GM21717 (cell line): ENCODE data around the gene B9D2.
"Not testable (repeated sequence)": the region's sequence is repeated elsewhere in the genome, so short reads cannot be mapped to it uniquely, and the experiment has no call there.

Experiments
- ATAC-seq: cut with Tn5 transposase; IDR thresholded peaks from one replicate; pipeline ENCODE4 v1.9.1; 2021; ENCODE audit warnings: mild to moderate bottlenecking, moderate library complexity; ENCODE audit not compliant: unreplicated experiment

B9D2 gene

DNA sequence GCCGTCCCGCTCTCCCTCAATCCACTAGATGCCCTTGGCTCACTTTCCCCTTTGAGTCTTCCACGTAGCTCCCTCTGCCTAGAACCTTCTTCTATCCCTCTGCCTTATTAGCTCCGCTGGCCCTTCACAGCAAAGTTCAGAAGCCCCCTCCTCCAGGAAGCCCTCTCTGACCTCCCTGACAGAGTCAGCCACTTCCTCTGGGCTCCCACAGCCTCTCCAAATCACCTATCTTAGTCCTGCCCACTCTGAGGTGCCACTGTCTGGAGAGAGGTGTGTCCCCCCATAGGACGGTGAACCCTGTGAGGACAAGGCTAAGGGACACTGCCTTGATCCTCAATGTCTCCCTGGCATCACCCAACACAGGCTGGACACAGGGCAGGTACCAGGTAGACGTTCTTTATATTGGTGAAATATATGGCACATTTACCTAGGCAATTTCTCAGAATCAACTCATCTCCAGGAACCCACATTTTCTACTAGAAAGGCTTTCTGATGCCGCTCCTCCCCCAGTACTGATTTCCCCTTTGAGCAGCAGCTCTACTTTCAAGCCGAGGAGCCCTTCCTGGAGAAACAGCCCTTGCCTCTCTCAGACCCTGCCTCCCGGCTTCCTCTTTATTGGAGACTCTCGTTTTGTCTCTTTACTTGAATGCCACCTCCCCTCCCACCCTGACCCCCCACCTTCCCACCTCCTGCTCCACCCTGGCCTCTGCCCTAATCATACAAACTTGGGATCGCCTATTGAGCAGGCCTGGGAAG, 6.8 kb downstream of the B9D2 start:
- no peak for ATAC-seq

DNA sequence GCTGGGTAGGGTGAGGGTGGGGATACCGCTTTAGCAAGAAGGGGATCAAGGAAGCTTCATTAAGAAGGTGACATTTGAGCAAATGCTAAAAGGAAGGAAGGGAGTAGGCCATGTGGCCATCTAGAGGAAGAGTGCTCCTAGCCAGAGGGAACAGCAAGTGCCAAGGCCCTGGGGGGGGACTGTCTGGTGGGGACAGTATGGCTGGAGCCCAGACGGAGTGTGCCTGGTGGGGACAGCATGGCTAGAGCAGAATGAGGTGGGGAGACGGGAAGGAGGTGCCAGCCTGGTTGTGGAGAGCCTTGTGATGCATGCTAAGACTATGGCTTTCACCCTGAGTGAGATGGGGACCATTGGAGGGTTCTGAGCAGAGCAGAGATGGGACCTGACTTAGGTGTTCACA, 8.1 kb downstream of the B9D2 start:
- ATAC-seq, result no peak

DNA sequence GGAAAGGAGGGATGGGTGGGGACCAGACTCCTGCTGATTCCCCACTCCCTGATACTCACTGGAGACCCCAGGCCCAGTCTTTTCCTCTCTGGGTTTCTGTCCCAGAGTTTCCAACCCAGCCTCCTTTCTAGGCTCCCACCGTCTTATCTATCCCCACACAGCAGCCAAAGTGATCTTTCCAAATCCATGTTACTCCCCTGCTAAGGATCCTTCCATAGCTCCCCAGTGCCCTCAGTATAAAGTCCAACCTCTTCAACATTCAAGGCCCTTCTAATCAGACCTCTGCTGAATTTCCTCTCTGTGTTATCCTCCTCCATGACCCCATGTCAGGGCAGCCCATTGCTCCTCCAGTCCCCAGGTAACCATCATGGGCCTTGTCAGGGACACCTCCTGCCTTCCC, 8.9 kb downstream of the B9D2 start:
- ATAC-seq, result no peak

DNA sequence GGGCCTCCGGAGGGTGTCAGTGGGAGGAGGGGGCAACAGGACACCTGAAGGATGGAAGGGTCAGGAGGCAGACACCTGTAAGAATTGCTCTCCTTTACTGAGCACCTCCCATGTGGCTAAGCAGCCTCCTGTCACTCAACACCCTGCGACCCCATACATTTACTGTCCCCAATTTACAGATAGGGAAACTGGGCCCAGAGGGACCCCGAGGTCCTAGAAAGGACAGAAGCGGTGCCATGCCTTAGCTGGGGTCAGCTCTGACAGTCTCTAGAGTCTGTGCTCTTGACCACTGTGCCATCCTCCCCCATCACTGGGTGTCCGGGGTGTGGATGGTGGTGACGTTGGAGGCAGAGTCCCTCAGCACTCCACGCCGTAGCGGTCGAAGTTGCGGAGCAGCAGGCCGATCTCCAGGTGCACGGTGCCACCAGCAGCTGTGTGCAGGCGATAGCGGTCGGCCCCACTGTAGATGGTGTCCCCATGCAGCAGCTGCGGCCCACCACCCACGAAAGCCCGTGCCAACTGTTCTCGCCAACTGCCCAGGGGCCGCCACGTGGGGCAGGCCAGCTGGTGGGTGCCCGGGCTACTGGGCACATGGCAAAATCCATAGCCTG, 9.5 kb downstream of the B9D2 start:
- ATAC-seq, result peak; percentile 13

DNA sequence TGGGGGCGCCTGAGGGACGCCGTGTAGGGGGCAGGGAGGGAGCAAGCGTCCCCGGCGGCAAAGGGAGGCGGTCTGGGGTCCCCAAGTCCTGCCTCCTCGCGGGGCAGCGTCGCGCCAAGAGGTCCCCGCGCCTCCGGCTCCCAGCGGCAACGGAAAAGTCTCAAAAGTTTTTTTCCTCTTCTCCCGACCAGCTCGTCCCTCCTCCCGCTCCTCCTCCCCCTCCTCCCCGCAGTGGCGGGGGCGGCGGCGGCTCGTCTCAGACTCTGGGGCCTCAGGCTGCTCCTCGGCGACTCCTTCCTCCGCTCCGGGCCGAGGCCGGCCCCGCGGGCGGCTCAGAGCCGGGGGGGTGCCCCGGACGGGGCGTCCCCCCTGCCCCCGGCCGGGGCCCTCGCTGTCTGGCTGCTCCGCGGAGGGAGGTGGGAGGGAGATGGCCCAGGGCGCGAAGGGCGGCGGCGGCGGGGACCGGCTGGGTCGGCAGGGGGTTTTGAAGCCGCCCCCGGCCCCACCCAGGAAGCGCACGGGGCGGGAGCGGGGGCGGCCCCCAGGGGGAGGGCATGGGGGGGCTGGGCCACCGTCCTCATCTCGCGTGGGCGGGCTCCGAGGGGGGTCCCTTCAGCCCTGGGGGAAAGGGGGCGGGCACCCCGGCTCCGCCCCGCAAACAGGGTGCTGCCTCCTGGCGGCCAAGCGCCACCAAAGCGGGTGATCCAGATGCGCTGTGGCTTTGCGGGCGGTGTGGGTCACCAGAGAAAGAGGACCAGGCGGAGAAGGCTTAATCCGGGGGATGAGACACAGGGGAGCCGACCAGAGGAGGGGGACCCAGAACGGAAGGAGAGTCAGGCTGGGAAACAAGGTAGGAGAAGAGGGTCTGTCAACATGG, 10.2 kb downstream of the B9D2 start, which contains the start of gene TGFB1:
Gene TGFB1 (minus strand): TSS at position 457 of the 877 bp plus-strand sequence. CDS start 878 bp downstream, outside the sequence.
- ATAC-seq, result peak; percentile 34

DNA sequence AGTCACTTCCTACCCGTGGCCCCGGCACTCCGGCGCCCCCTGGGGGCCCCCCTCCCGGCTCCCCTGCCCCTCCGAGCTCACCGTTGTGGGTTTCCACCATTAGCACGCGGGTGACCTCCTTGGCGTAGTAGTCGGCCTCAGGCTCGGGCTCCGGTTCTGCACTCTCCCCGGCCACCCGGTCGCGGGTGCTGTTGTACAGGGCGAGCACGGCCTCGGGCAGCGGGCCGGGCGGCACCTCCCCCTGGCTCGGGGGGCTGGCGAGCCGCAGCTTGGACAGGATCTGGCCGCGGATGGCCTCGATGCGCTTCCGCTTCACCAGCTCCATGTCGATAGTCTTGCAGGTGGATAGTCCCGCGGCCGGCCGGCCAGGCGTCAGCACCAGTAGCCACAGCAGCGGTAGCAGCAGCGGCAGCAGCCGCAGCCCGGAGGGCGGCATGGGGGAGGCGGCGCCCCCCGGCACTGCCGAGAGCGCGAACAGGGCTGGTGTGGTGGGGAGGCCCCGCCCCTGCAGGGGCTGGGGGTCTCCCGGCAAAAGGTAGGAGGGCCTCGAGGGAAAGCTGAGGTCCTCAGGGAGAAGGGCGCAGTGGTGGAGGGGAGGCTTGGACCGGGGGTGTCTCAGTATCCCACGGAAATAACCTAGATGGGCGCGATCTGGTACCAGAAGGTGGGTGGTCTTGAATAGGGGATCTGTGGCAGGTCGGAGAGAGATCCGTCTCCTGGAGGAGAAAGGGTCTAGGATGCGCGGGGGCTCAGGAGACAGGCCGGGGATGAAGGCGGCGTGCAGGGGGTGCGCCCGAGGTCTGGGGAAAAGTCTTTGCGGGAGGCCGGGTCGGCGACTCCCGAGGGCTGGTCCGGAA, 11.1 kb downstream of the B9D2 start:
- no peak for ATAC-seq

DNA sequence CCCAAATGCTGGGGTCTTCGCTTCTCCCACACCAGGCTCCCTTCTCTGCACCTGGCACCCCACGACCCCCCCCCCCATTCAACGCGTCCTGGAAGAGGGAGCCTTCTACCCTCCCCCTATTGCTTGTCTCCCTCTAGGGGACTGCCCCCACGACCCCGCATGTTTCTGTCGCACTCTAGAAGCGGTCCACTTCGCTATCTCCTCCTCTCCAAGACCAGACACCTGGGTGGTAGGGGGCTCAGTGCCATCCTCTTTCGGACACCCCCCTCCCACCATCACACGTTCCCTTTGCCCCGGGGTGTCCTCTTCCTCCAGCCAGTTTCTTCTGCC, 11.7 kb downstream of the B9D2 start:
- ATAC-seq, result no peak

DNA sequence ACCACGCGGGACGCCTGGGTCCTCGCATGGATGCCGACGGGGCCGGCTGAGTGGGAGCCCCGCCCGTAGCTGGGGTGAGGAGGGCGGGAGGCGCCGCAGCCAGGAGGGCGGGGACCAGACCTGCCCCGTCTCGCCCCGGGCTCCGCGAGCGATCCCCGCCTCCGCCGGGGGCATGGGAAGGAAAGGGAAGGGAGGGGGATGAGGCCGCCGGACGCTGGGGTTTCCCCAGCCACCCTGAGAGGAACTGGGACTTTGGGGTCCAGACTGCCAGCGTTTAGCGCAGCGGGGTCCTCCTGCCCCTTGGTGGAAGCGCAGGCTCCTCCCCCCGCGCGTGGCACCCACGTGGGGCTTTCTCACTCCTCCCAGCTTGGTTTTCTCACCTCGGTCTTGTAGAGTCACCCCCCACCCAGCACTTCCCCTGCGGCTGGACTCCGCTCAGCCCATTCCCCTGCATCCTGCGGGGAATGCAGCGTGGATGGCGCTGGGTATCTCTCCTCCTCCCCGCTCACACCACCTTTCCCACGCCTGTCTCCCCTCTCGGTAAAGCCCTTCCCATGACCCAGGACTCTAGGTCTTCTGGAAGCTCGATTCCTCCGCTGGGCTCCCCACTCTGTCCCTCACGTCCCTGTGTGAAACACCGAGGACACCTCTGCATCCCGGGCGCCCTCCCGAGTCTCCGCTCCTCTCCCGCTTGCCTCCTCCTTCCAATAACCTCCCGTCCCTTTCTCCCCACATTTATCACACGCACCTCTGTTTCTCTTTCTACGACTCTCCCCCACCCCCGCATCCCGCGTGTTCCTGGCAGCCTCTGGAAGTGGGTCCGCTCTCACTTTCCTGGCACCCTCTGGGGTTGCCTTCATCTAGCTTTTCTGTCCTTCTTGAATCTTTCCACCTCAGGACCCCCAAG, 12.4 kb downstream of the B9D2 start:
- no peak for ATAC-seq

DNA sequence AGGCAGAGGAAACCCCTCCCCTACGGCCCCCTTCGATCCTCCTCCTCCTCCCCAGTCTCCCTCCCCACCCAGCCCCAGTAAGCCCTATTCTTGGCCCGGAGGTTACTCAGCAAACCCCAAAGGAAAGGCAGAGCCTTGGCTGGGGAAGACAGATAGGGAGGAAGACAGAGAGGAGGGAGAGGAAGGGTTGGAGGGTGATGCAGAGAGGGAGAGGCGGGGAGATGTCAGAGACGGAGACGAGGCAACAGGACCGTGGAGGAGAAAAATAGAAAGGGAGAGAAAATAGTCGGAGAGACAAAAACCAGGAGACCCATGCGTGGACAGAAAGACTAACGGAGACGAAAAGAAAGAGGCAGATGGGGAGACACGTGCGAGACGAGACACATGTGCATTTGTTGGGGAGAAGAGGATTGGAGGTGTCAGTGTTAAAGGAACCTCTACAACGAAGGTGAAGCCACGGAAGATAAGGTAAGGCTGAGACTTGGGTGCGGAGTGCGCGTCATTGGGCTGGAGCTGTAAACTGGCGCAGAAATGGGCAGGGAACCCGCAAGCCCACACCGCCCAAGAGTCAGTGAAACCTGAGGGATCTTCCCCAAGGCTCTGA, 13.1 kb downstream of the B9D2 start:
- ATAC-seq, result no peak

DNA sequence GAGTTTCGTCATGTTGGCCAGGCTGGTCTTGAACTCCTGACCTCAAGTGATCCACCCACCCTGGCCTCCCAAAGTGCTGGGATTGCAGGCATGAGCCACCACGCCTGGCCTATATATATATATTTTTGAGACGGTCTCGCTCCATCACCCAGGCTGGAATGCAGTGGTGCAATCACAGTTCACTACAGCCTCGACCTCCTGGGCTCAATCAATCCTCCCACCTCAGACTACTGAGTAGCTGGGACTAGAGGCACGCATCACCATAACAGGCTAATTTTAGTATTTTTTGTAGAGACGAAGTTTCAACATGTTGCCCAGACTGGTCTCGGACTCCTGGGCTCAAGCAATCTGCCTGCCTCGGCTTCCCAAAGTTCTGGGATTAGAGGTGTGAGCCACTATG, 17.0 kb downstream of the B9D2 start:
- not testable (repeated sequence) for ATAC-seq

DNA sequence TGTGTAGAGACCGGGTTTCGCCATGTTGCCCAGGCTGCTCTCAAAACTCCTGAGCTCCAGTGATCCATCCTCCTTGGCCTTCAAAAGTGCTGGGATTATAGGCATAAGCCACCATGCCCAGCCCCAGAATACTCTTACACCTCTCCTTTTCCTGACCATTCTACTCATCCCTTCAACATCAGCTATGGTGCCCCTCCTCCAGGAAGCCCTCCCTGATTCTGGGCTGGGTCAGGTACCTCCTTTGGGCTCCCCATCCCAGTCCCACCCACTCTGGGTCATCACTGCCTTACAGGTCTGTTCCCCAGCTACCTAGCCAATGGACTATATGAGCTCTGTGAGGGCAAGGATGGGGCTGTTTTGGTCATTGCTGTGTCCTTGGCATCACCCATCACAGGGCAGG, 19.8 kb downstream of the B9D2 start:
- no peak for ATAC-seq

DNA sequence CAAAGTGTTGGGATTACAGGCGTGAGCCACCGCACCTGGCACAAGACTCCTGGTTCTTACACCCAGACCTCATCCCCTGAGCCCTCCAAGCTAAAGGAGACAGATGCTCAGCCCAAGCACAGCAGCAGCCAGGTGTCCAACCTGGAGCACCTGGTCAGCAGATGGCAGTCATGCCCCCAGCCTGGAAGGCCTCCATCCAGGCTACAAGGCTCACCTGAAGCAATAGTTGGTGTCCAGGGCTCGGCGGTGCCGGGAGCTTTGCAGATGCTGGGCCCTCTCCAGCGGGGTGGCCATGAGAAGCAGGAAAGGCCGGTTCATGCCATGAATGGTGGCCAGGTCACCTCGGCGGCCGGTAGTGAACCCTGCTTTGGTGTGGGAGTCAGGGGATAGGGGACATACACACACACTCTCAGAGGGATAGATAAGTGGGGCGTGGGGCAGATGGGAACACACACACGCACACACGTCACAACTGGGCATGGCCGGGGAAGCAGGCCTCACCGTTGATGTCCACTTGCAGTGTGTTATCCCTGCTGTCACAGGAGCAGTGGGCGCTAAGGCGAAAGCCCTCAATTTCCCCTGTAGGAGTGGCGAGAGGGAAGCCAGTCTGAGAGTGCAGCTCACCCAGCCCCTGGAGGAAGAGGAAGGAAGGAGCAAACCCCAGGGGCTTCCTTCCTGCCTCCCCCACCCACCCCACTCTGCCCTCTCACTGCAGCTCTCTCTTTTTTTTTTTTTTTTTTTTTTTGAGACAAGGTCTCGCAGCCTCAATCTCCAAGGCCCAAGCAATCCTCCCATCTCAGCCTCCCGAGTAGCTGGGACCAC, 22.1 kb downstream of the B9D2 start:
- no peak for ATAC-seq

DNA sequence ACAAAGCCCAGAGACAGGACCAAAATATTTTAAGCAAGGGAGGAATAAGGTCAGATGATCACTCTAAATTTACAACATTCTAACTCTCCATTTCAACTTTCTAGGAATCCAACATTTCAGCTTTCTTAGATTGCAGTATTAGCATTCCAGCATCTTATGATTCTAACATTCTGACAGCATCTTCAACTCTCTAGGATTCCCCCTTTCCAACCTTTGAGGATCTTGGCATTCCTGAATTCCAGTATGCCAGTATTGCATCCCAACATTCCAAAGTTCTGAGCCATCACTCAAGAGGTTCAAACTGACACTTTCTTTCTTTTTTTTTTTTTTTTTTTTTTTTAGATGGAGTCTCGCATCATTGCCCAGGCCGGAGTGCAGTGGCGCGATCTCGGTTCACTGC, 24.0 kb downstream of the B9D2 start:
- no peak for ATAC-seq

DNA sequence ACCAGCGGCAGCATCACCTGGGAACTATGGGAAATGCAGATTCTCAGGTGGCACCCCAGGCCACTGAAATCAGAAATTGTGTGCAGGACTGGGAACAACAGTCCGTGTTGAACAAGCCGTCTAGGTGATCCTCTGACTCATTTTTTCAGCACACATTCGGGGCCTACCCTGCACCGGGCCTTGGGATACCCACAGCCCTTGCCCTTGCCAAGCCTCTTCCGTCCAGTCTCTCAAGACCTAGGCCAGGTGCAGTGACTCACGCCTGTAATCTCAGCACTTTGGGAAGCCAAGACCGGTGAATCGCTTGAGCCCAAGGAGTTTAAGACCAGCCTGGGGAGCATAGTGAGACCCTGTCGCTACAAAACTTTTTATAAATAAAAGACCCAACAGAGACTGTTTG, 28.5 kb downstream of the B9D2 start:
- no peak for ATAC-seq

DNA sequence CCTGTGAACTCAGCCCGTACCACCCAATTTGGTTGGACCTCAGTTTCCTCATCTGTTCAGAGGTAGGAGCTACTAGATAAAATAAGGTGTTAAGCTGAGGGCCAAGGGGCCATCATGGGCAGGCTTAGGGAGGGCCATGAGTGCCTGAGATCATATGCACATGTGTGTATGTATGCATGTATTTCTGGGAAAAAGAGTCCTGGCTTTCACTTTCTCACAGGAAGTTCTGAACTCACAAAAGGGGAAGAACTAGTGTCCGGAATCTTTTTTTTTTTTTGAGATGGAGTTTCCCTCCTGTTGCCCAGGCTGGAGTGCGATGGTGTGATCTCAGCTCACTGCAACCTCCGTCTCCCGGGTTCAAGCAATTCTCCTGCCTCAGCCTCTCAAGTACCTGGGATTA, 29.2 kb downstream of the B9D2 start:
- no peak for ATAC-seq

DNA sequence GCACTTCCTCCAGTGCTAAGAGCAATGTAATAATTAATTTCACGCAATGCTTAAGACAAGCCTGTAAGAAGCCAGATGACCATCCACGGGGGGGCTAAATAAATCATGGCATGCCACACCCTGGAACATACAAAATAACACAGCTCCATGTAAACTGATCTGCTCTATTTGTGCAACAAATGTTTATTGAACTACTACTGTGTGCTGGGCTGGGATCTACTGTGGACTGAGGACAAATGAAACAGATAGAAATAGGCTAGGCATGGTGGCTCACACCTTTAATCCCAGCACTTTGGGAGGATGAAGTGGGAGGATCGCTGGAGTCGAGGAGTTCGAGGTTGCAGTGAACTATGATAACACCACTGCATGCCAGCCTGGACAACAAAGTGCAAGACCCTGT, 31.5 kb downstream of the B9D2 start:
- ATAC-seq, result no peak

DNA sequence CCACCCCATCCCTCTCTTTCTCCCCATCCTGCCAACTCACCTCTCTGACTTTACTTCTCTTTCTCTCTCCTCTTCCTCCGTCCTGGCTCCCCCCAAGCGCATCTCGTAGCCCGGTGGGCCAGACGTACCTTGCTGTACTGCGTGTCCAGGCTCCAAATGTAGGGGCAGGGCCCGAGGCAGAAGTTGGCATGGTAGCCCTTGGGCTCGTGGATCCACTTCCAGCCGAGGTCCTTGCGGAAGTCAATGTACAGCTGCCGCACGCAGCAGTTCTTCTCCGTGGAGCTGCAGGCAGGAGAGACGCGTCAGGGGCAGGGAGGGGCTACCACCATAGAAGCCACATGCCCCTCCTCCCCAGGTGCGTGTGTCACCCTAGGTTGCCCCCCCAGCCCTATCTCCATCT, 31.9 kb downstream of the B9D2 start:
- ATAC-seq, result no peak

DNA sequence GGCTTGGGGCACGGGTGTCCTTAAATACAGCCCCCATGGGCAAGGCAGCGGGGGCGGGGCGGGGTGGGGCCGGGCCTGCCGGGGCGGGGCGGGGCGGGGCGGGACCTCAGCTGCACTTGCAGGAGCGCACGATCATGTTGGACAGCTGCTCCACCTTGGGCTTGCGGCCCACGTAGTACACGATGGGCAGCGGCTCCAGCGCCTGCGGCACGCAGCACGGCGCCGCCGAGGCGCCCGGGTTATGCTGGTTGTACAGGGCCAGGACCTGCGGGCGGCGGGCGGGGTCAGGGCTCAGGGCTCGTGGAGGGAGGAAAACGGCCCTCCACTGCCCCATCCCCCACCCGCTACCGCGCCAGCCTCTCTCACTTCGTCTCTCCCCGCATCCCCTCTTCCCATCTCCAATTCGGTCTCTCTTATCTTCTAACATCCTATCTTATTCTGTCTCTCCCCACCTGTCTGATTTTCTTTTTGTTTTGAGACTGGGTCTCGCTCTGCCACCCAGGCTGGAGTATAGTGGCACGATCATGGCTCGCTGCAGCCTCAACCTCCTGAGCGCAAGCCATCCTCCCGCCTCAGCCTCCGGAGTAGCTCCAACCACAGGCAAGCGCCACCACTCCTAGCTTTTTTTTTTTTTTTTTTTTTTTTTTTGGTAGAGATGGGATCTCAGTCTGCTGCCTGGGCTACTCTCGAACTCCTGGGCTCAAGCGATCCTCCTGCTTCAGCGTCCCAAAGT, 32.8 kb downstream of the B9D2 start:
- ATAC-seq, result no peak
